ENCODE data around the gene VSTM2L.
"Not testable (repeated sequence)": the region's sequence is repeated elsewhere in the genome, so short reads cannot be mapped to it uniquely, and the experiment has no call there.

VSTM2L gene

GRCh38 chr20:37902504-37903313 is at the start of gene VSTM2L:
TSS of gene VSTM2L (plus strand) at chr20:37903127. CDS start at chr20:37903351, 224 bp downstream.
- peak in 1 of 3 experiments; percentile 15 for DNase-seq (ENCODE audit: low read depth in 3 of 3)

- no peak for DNase-seq (ENCODE audit: low read depth in 3 of 3)
These were observed 49.0 kb upstream of the VSTM2L start for GRCh38 chr20:37853823-37854375.

- not testable (repeated sequence) for DNase-seq (ENCODE audit: low read depth in 3 of 3)
These were observed 46.9 kb upstream of the VSTM2L start for GRCh38 chr20:37856034-37856433.

- no peak for DNase-seq (ENCODE audit: low read depth in 3 of 3)
These were observed 45.8 kb upstream of the VSTM2L start for GRCh38 chr20:37856932-37857660.

- no peak for DNase-seq (ENCODE audit: low read depth in 3 of 3)
These were observed 43.3 kb upstream of the VSTM2L start for GRCh38 chr20:37859406-37860171.

- DNase-seq (ENCODE audit: low read depth in 3 of 3) = no peak
These were observed 39.6 kb upstream of the VSTM2L start for GRCh38 chr20:37863289-37863688.

GRCh38 chr20:37864298-37864697 is 38.6 kb upstream of the VSTM2L start:
- no peak for DNase-seq (ENCODE audit: low read depth in 3 of 3)

GRCh38 chr20:37866051-37866450 is 36.9 kb upstream of the VSTM2L start:
- DNase-seq (ENCODE audit: low read depth in 3 of 3) = no peak

- DNase-seq (ENCODE audit: low read depth in 3 of 3) = no peak
These were observed 35.4 kb upstream of the VSTM2L start for GRCh38 chr20:37867289-37868195.

GRCh38 chr20:37868851-37869333 is 34.0 kb upstream of the VSTM2L start:
- no peak for DNase-seq (ENCODE audit: low read depth in 3 of 3)

GRCh38 chr20:37869334-37869861 is 33.5 kb upstream of the VSTM2L start:
- DNase-seq (ENCODE audit: low read depth in 3 of 3) = no peak

- no peak for DNase-seq (ENCODE audit: low read depth in 3 of 3)
These were observed 32.6 kb upstream of the VSTM2L start for GRCh38 chr20:37870294-37870693.

- DNase-seq (ENCODE audit: low read depth in 3 of 3) = no peak
These were observed 31.2 kb upstream of the VSTM2L start for GRCh38 chr20:37871751-37872150.

GRCh38 chr20:37872161-37872560 is 30.8 kb upstream of the VSTM2L start:
- DNase-seq (ENCODE audit: low read depth in 3 of 3) = no peak

GRCh38 chr20:37873884-37874283 is 29.0 kb upstream of the VSTM2L start:
- DNase-seq (ENCODE audit: low read depth in 3 of 3) = no peak

GRCh38 chr20:37875460-37876175 is 27.3 kb upstream of the VSTM2L start:
- no peak for DNase-seq (ENCODE audit: low read depth in 3 of 3)

- DNase-seq (ENCODE audit: low read depth in 3 of 3) = no peak
These were observed 26.1 kb upstream of the VSTM2L start for GRCh38 chr20:37876863-37877262.

GRCh38 chr20:37877832-37878772 is 24.8 kb upstream of the VSTM2L start:
- no peak for DNase-seq (ENCODE audit: low read depth in 3 of 3)
